ENCODE measurements around the gene WNT7B.
A peak's percentile ranks its signal among the peaks of the same experiment; 100 is the strongest.

WNT7B gene

GRCh38 chr22:45995405-45996101 is 18.6 kb upstream of the WNT7B start:
- no peak for DNase-seq (ENCODE audit: low spot score)

- peak; percentile 70 for DNase-seq (ENCODE audit: low spot score)
Observed at GRCh38 chr22:45994491-45995404, 17.8 kb upstream of the WNT7B start.

- no peak for DNase-seq (ENCODE audit: low spot score)
Observed at GRCh38 chr22:45993841-45994240, 16.9 kb upstream of the WNT7B start.

- DNase-seq (ENCODE audit: low spot score): no peak
Observed at GRCh38 chr22:45993143-45993692, 16.3 kb upstream of the WNT7B start.

GRCh38 chr22:45992737-45993136 is 15.8 kb upstream of the WNT7B start:
- no peak for DNase-seq (ENCODE audit: low spot score)

GRCh38 chr22:45991098-45991497 is 14.1 kb upstream of the WNT7B start:
- DNase-seq (ENCODE audit: low spot score): no peak

- DNase-seq (ENCODE audit: low spot score): no peak
Observed at GRCh38 chr22:45987136-45987861, 10.3 kb upstream of the WNT7B start.

GRCh38 chr22:45984316-45984916 is 7.5 kb upstream of the WNT7B start:
- no peak for DNase-seq (ENCODE audit: low spot score)

GRCh38 chr22:45983797-45984196 is 6.8 kb upstream of the WNT7B start:
- DNase-seq (ENCODE audit: low spot score): no peak

GRCh38 chr22:45980761-45981160 is 3.8 kb upstream of the WNT7B start:
- no peak for DNase-seq (ENCODE audit: low spot score)

GRCh38 chr22:45980268-45980570 is 3.3 kb upstream of the WNT7B start:
- DNase-seq (ENCODE audit: low spot score): no peak

GRCh38 chr22:45978275-45978713 is 1.3 kb upstream of the WNT7B start:
- DNase-seq (ENCODE audit: low spot score): no peak

- no peak for DNase-seq (ENCODE audit: low spot score)
Observed at GRCh38 chr22:45977551-45978274, 751 bp upstream of the WNT7B start.

- DNase-seq (ENCODE audit: low spot score): no peak
Observed at GRCh38 chr22:45976254-45977002, 534 bp downstream of the WNT7B start.

GRCh38 chr22:45975164-45976161 is 1.5 kb downstream of the WNT7B start:
- DNase-seq (ENCODE audit: low spot score): no peak

- DNase-seq (ENCODE audit: low spot score): no peak
Observed at GRCh38 chr22:45974498-45974897, 2.5 kb downstream of the WNT7B start.

GRCh38 chr22:45972889-45973253 is 4.1 kb downstream of the WNT7B start:
- no peak for DNase-seq (ENCODE audit: low spot score)

GRCh38 chr22:45972091-45972888 is 4.7 kb downstream of the WNT7B start:
- DNase-seq (ENCODE audit: low spot score): no peak
